SK-N-SH (cell line): Measurements from ENCODE around the gene NDUFAF5. TPM values are rescaled to one million over a fixed set of nuclear protein-coding genes. Genes with fewer than 3 reads are reported as not detected.

Experiments used
- CTCF ChIA-PET: fragments of 300-600, 350-600 bp; formaldehyde crosslinking; extraction: SDS; loops from one replicate; lab custom pipeline; 2021; lab: Yijun Ruan, JAX
- POLR2A ChIA-PET: fragments of 350-600 bp; sonication (Branson Sonifier 250); formaldehyde crosslinking; extraction: SDS; loops from one replicate; lab custom pipeline; 2020; ENCODE audit warnings: antibody characterized with exemption, inconsistent platforms; lab: Yijun Ruan, JAX
- DNase-seq: peaks from one replicate; pipeline ENCODE4 v3.0.0; 2012
- H2AFZ ChIP-seq: fragments of 200-600 bp; sonication (generic); 2 replicates; pipeline ENCODE4 v1.8.1; 2016; ENCODE audit warnings: antibody characterized with exemption, mild to moderate bottlenecking, low read depth
- H3F3A ChIP-seq: fragments of 200-600 bp; sonication (generic); replicated peaks from 2 replicates; pipeline ENCODE3; 2016; ENCODE audit warnings: antibody characterized with exemption, mild to moderate bottlenecking; ENCODE audit not compliant: insufficient read depth
- H3K27ac ChIP-seq, 2 experiments: fragments of 200-500 bp in 1 of 2; fragments of 200-600 bp in 1 of 2; sonication (Bioruptor generic) in 1 of 2; sonication (generic), shearing (Covaris generic) in 1 of 2; 2 replicates each; pipeline versions ENCODE4 v1.5.1 to v1.6.1; 2014 to 2016; ENCODE audit warnings: low read depth in 2 of 2, inconsistent platforms in 1 of 2, low read length in 1 of 2, mild to moderate bottlenecking in 1 of 2, mixed read lengths in 1 of 2
- H3K27me3 ChIP-seq: fragments of 200-600 bp; sonication (generic), shearing (Covaris generic); 2 replicates; pipeline ENCODE4 v1.6.1; 2016; ENCODE audit warnings: mixed run types; ENCODE audit not compliant: insufficient read depth
- H3K36me3 ChIP-seq, 2 experiments: fragments of 200-500 bp in 1 of 2; fragments of 200-600 bp in 1 of 2; sonication (Bioruptor generic) in 1 of 2; sonication (generic) in 1 of 2; replicated peaks in 1 of 2; 2 replicates each; pipeline versions ENCODE3 to v1.5.1; 2014 to 2016; ENCODE audit warnings: low read length in 1 of 2, mild to moderate bottlenecking in 1 of 2; ENCODE audit not compliant: insufficient read depth in 2 of 2, control insufficient read depth in 1 of 2
- H3K4me1 ChIP-seq, 2 experiments: fragments of 200-500 bp in 1 of 2; fragments of 200-600 bp in 1 of 2; sonication (Bioruptor generic) in 1 of 2; sonication (generic), shearing (Covaris generic) in 1 of 2; 2 replicates each; pipeline versions ENCODE4 v1.5.1 to v1.6.1; 2014 to 2016; ENCODE audit warnings: low read depth in 1 of 2, low read length in 1 of 2, mixed run types in 1 of 2; ENCODE audit not compliant: insufficient read depth in 2 of 2, control insufficient read depth in 1 of 2
- H3K4me2 ChIP-seq: fragments of 200-600 bp; sonication (generic), shearing (Covaris generic); 2 replicates; pipeline ENCODE4 v1.6.1; 2017; ENCODE audit warnings: mixed run types
- H3K4me3 ChIP-seq, 2 experiments: fragments of 200-500 bp in 1 of 2; fragments of 200-600 bp in 1 of 2; sonication (Bioruptor generic) in 1 of 2; sonication (generic), shearing (Covaris generic) in 1 of 2; 2 replicates each; pipeline versions ENCODE4 v1.5.1 to v1.8.1; 2014 to 2016; ENCODE audit warnings: low read depth in 2 of 2, inconsistent platforms in 1 of 2, low read length in 1 of 2, mild to moderate bottlenecking in 1 of 2, mixed read lengths in 1 of 2, moderate library complexity in 1 of 2
- H3K79me2 ChIP-seq: fragments of 200-600 bp; sonication (generic); 2 replicates; pipeline ENCODE4 v1.8.1; 2017; ENCODE audit warnings: mild to moderate bottlenecking; ENCODE audit not compliant: insufficient read depth
- H3K9ac ChIP-seq: fragments of 200-600 bp; sonication (generic); 2 replicates; pipeline ENCODE4 v1.6.1; 2017; ENCODE audit warnings: mixed run types
- H3K9me2 ChIP-seq: fragments of 200-600 bp; sonication (generic); 2 replicates; pipeline ENCODE4 v1.6.1; 2017; ENCODE audit warnings: mixed run types
- H3K9me3 ChIP-seq: fragments of 200-600 bp; sonication (generic); 2 replicates; pipeline ENCODE4 v1.6.1; 2017; ENCODE audit warnings: mixed run types, mild to moderate bottlenecking, moderate library complexity
- H4K20me1 ChIP-seq: fragments of 200-600 bp; sonication (generic); 2 replicates; pipeline ENCODE4 v1.6.1; 2017; ENCODE audit warnings: mild to moderate bottlenecking, mixed run types; ENCODE audit not compliant: insufficient read depth
- CHD2 ChIP-seq: fragments of 150-350 bp; IDR thresholded peaks from 2 replicates; pipeline ENCODE4 v1.6.1; 2018; ENCODE audit warnings: low read length; ENCODE audit not compliant: partially characterized antibody
- ELF1 ChIP-seq: IDR thresholded peaks from 2 replicates; pipeline ENCODE4 v1.4.0; 2012
- EP300 ChIP-seq, 2 experiments: IDR thresholded peaks; 2 replicates each; pipeline versions ENCODE4 v1.4.0 to v1.6.1; 2012; ENCODE audit warnings: borderline replicate concordance in 1 of 2, low read depth in 1 of 2, low read length in 1 of 2
- FOXJ3 ChIP-seq: sonication (generic); formaldehyde crosslinking; IDR thresholded peaks from 2 replicates; pipeline ENCODE4 v1.5.1; 2020; ENCODE audit warnings: mild to moderate bottlenecking, missing genetic modification reagents
- IRF3 ChIP-seq: fragments of 150-350 bp; IDR thresholded peaks from 2 replicates; pipeline ENCODE4 v1.6.1; 2016; ENCODE audit warnings: mild to moderate bottlenecking, low read depth, low read length
- MXI1 ChIP-seq: IDR thresholded peaks from 2 replicates; pipeline ENCODE4 v1.6.1; 2012; ENCODE audit warnings: mild to moderate bottlenecking, low read depth, low read length, improper control_type of control experiment
- POLR2AphosphoS5 ChIP-seq: IDR thresholded peaks from 2 replicates; pipeline ENCODE4 v1.6.1; 2012; ENCODE audit warnings: low read depth, low read length
- SMC3 ChIP-seq: IDR thresholded peaks from 2 replicates; pipeline ENCODE4 v1.6.1; 2012; ENCODE audit warnings: low read depth, low read length, improper control_type of control experiment
- TAF1 ChIP-seq: IDR thresholded peaks from 2 replicates; pipeline ENCODE4 v1.6.1; 2012; ENCODE audit warnings: low read depth, mild to moderate bottlenecking, low read length, moderate library complexity, borderline replicate concordance
- ZBTB33 ChIP-seq: IDR thresholded peaks from 2 replicates; pipeline ENCODE4 v1.4.0; 2012; ENCODE audit warnings: low read depth, borderline replicate concordance
- WGBS: methylation state at CpG from one replicate; pipeline ENCODE4 v1.1.6; 2017; ENCODE audit warnings: low lambda C conversion rate; 5-methylcytosine and 5-hydroxymethylcytosine counted together
- polyA plus RNA-seq, 3 experiments: library from polyadenylated mRNA; depleted of rRNA; stranded (reverse); fragments of >200 nt; gene quantifications; 2 replicates each; pipeline ENCODE4 v1.2.3, GENCODE V29; 2012
- TF ChIP-seq, protein P1 (sequence below): fragments of 150-350 bp; IDR thresholded peaks from 2 replicates; pipeline ENCODE4 v1.6.1; 2017; ENCODE audit warnings: antibody characterized with exemption, low read length, low read depth, borderline replicate concordance
- TF ChIP-seq, protein P2 (sequence below): fragments of 200-600 bp; sonication (generic); IDR thresholded peaks from 2 replicates; pipeline ENCODE4 v1.6.1; 2017; ENCODE audit warnings: antibody characterized with exemption, mild to moderate bottlenecking, moderate library complexity

The NDUFAF5 gene
- polyA plus RNA-seq, 1 of the 3 experiments (the other 2 are of a cell fraction) = 8.0 TPM

- peaks cover 36% of the 10 kb centered on the region for H3K79me2 ChIP-seq
- H2AFZ ChIP-seq = no peak overlapping the region
- TF ChIP-seq IRF3 (no peak), POLR2AphosphoS5 (no peak), EP300 (IDR thresholded peaks at IDR 0.05; ENCODE audit: borderline replicate concordance in 1 of 2, low read depth in 1 of 2, low read length in 1 of 2) (no peak), SMC3 (no peak), CHD2 (no peak), MXI1 (no peak), TAF1 (no peak), ZBTB33 (no peak), FOXJ3 (CRISPR knock-in tag) (no peak), ELF1 (no peak)
- TF ChIP-seq, protein P1, sequence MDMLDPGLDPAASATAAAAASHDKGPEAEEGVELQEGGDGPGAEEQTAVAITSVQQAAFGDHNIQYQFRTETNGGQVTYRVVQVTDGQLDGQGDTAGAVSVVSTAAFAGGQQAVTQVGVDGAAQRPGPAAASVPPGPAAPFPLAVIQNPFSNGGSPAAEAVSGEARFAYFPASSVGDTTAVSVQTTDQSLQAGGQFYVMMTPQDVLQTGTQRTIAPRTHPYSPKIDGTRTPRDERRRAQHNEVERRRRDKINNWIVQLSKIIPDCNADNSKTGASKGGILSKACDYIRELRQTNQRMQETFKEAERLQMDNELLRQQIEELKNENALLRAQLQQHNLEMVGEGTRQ = no peak
- TF ChIP-seq, protein P2, sequence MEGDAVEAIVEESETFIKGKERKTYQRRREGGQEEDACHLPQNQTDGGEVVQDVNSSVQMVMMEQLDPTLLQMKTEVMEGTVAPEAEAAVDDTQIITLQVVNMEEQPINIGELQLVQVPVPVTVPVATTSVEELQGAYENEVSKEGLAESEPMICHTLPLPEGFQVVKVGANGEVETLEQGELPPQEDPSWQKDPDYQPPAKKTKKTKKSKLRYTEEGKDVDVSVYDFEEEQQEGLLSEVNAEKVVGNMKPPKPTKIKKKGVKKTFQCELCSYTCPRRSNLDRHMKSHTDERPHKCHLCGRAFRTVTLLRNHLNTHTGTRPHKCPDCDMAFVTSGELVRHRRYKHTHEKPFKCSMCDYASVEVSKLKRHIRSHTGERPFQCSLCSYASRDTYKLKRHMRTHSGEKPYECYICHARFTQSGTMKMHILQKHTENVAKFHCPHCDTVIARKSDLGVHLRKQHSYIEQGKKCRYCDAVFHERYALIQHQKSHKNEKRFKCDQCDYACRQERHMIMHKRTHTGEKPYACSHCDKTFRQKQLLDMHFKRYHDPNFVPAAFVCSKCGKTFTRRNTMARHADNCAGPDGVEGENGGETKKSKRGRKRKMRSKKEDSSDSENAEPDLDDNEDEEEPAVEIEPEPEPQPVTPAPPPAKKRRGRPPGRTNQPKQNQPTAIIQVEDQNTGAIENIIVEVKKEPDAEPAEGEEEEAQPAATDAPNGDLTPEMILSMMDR = no peak
- H3K27ac ChIP-seq = no peak overlapping the region
- peaks cover 6% of the 10 kb centered on the region for H3F3A ChIP-seq
- H4K20me1 ChIP-seq = no peaks in the 10 kb centered on the region
- no peak overlapping the region for H3K4me3 ChIP-seq
- WGBS = 100% methylated on average over 1 of the region's 3 CpGs
- H3K9me3 ChIP-seq = no peaks in the 10 kb centered on the region
- no peaks in the 10 kb centered on the region for H3K27me3 ChIP-seq
- CTCF ChIA-PET = no interaction called here
- no peak for DNase-seq
- H3K9ac ChIP-seq = no peak overlapping the region
- H3K4me1 ChIP-seq = peaks cover 4 to 11% of the 10 kb centered on the region in 2 experiments; a peak in 3 of 4 replicates
- no peaks in the 10 kb centered on the region for H3K9me2 ChIP-seq
- H3K4me2 ChIP-seq = no peak overlapping the region
- peaks cover 66 to 75% of the 10 kb centered on the region in 2 experiments for H3K36me3 ChIP-seq
- POLR2A ChIA-PET = no interaction called here
These were observed 6.0 kb upstream of the NDUFAF5 start for GRCh38 chr20:13778827-13779226.
